DMS114 treated with DMSO at 0.1 percent for 48 hours (cell line): ENCODE measurements around the gene PDIA3.
"Not testable (repeated sequence)": the region's sequence is repeated elsewhere in the genome, so short reads cannot be mapped to it uniquely, and the experiment has no call there.

Experiments used
- DNase-seq: peaks from one replicate; lab custom pipeline; 2025; ENCODE audit not compliant: unreplicated experiment; lab: John Stamatoyannopoulos, UW

Gene PDIA3

GRCh38 chr15:43808960-43809678, 62.9 kb downstream of the PDIA3 start:
- DNase-seq: no peak

DNA sequence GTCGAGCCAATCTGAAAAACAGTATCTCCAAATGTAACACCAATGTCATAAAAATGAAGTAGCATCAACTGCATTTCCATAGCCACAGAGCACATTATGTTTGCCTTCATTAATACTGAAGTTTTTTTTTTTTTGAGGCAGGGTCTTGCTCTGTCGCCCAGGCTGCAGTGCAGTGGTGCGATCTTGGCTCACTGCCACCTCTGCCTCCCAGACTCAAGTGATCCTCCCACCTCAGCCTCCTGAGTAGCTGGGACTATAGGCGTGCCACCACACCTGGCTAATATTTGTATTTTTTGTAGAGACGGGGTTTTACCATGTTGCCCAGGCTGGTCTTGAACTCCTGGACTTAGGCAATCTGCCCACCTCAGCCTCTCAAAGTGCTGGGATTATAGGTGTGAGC, 68.8 kb downstream of the PDIA3 start:
- not testable (repeated sequence) for DNase-seq

- no peak for DNase-seq
Measured at GRCh38 chr15:43821505-43821904, 75.3 kb downstream of the PDIA3 start.
